NCI-H187 treated with DMSO at 0.1 percent for 48 hours (cell line): Measurements from ENCODE around the gene AIFM2.
"Not testable (repeated sequence)": the region's sequence is repeated elsewhere in the genome, so short reads cannot be mapped to it uniquely, and the experiment has no call there.

ENCODE experiments used
- DNase-seq: peaks from one replicate; lab custom pipeline; 2025; lab: John Stamatoyannopoulos, UW

AIFM2 gene

DNA sequence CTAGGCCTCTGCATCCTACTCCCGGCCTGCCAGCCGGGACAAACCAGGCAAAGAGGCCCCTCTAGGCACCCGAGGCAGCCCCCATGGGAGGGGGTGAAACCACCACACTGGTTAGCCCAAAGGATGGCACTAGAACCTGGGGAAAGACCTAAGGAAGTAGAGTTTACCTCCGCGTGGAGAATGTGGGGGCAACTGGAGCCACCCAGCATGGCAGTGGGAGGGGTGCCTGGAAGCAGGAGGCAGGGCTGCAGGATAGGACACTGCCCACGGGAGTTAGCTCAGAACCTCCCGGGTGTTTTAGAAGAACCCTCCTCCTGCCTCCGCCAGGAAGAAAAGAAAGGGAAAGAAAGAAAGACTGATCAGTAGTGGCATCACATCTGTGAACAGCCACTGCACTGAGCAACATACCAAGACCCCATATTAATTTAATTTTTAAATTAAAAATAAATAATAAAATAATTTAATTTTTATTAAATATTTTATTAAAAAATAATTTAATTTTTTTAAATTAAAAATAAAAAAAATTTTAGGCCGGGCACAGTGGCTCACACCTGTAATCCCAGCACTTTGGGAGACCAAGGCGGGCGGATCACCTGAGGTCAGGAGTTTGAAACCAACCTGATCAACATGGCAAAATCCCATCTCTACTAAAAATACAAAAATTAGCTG lies 11.2 kb downstream of the AIFM2 start:
- DNase-seq, result no peak

- no peak for DNase-seq
Observed at GRCh38 chr10:70120417-70120816, 12.2 kb downstream of the AIFM2 start.

DNA sequence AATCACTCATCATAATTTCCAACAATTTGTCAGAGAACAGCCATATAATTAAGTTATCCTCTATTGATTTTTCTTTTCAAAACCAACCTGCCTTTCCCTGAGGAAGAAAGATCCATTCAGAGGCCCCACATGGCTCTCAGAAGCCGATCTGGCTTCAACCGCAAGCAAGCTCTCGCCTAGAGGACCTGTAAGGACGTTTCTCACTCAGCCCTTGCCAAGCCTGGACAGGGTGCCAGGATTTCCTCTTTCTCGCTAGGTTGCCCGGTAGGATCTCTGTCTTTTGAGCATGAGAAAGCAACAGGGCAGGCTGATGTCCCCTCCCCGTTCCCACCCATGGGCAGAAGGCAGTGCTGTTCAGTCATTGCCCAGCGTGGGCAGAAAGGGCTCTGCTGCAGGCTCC lies 13.0 kb downstream of the AIFM2 start:
- DNase-seq, result no peak

DNA sequence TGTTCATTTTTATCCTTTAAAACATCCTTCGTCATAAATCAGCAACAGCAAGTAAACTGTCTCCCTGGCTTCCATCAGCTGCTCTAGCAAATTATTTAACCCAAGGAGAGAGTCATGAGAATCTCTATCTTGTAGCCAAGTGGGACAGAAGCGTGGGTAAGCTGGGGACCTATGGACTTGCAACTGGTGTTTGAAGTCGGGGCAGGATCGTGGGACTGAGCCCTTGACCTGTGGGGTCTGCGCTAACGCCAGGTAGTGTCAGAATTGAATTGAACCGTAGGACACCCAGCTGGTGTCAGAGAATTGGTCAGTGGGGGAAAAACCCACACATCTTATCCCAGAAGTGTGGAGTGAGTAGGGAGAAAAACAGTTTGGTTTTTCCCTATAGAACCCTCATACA lies 13.4 kb downstream of the AIFM2 start:
- no peak for DNase-seq

DNA sequence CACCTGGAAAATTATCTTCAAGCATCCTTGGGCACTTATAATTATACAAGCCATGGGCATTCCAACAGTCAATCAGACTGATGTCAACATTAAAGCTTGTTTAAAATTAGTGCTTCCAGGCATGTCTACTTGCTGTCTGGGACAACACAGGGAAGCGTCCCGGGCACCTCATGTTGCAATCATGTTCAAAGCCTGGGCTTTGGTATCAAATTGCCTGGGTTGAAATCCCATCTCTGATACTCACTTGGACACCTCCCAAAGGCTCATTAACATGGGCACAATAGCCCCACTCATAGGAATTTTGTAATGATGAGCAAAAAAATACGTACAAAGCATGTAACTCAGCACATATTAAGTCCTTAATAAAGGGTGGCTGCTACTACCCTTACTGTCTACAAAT lies 14.4 kb downstream of the AIFM2 start:
- no peak for DNase-seq

DNA sequence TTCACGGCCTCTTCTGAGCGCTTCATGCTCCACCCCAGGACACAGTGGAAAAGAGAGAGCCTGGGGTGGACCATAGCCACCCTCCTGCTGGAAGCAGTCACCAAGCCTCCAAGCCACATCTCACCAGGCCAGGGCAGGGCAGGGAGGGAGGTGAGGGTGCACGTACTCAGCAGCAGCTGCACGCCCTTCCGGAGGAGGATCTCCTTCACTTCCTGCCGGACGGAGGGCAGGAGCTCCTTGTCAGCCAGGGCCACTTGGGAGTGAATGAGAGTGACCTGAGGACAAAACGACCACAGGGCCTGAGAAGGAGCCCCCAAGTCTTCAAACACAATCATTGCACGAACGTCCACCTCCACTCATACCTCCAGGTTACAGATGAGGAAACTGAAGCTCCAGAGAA lies 15.0 kb downstream of the AIFM2 start:
- DNase-seq, result no peak

- no peak for DNase-seq
Observed at GRCh38 chr10:70115948-70116682, 16.5 kb downstream of the AIFM2 start.

DNA sequence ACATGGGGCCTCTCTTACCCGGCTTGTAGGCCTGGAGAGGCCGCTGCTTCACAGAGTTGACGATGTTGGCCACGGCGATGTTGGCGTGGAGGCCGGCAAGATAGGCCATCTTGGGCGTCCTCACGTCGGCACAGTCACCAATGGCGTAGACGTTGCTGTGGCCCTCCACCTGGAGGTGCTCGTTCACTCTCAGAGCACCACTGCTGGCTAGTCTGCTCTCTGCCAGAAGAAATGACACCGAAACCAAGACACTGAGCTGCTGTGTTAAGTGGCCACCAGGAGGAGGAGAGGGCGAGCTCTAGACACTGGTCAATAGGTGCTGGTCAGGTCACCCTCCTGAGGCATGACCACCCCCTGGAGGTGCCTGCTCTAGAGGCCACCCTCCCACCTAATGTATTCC lies 17.7 kb downstream of the AIFM2 start:
- no peak for DNase-seq

- DNase-seq, result no peak
Observed at GRCh38 chr10:70112071-70112470, 20.6 kb downstream of the AIFM2 start.

GRCh38 chr10:70111496-70111895 lies 21.1 kb downstream of the AIFM2 start:
- DNase-seq, result no peak

DNA sequence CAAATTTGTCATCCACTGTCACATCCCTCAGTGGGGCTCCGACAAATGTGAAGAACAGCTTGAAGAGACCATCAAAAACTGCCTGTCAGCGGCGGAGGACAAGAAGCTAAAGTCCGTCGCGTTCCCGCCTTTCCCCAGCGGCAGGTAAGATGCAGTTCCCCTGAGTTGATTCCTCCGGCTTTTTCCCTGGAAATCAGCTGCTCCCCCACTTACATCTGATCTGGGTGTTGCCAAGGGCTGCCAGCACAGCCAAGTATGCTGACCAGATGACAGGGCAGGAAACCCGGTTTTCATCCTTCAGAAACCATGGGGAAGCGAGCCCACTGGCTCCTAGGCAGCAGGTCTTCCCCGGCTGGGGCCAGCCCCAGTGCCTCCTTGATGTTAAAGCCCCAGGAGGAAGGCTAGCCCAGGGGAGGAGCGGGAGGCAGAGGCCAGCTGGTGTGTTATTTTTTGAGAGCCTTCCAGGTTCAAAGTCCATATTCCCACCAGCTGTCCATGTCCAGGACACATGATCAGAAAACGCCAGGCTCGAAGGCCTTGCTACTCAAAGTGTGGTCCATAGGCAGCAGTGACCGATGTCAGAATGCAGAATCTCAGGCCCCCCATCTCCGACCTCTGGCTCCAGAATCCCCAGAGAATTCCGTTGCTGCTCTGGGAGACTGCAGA lies 23.4 kb downstream of the AIFM2 start:
- DNase-seq, result no peak

GRCh38 chr10:70106958-70107791 lies 25.4 kb downstream of the AIFM2 start:
- DNase-seq, result no peak

DNA sequence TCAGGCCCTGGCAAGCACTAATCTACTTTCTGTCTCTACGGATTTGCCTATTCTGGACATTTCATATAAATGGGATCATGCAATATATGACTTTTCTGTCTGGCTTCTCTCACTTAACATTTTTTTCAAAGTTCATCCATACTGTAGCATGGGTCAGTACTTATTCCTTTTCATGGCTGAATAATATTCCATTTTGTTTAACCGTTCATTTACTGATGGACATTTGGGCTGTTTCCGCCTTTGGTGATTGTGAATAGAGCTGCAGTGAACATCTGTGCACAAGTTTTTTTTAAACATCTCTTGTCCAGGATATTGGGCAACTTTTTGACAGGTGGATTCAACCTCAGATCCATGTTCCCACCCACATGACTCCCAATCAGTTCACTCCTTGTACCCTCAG lies 31.0 kb downstream of the AIFM2 start:
- DNase-seq, result no peak

GRCh38 chr10:70101068-70101562 lies 31.5 kb downstream of the AIFM2 start:
- DNase-seq, result not testable (repeated sequence)

DNA sequence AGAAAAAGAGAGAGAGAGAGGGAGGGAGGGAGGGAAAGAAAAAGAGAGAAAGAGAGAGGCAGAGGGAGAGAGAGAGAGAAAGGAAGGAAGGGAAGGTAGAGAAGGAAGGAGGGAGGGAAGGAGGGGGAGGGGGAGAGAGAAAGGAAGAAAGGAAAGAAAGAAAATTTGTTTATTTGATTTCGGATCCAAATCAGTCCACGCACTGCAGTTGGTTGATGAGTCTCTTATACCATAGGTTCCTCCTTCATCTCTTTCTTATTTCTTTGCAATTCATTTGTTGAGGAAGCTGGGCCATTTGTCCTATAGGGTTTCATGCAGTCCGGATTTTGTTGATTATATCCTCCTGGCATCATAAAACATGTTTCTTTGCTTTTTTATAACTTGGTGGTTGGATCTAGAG lies 34.4 kb downstream of the AIFM2 start:
- DNase-seq, result no peak

- DNase-seq, result no peak
Observed at GRCh38 chr10:70097459-70097858, 35.2 kb downstream of the AIFM2 start.

- DNase-seq, result no peak
Observed at GRCh38 chr10:70096705-70097420, 35.8 kb downstream of the AIFM2 start.

GRCh38 chr10:70096016-70096704 lies 36.5 kb downstream of the AIFM2 start:
- no peak for DNase-seq

DNA sequence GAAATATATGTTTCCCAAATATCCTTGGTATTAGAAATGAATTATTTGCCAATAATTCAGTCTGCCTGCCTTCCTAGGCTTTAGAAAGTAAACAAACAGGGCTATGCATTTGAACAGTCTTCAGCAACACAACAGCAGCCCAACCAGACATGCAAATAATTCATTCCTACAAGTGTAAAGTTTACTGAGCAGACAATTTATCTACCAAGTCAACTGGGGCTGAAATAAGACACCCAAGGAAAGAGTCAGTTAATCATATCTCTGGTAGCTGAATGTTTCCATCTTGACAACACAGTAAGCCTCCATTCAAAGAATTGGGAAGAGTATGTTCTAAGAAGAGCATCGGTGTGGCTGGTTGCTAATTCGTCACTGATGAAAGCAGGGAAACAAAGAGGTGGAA lies 38.4 kb downstream of the AIFM2 start:
- no peak for DNase-seq

DNA sequence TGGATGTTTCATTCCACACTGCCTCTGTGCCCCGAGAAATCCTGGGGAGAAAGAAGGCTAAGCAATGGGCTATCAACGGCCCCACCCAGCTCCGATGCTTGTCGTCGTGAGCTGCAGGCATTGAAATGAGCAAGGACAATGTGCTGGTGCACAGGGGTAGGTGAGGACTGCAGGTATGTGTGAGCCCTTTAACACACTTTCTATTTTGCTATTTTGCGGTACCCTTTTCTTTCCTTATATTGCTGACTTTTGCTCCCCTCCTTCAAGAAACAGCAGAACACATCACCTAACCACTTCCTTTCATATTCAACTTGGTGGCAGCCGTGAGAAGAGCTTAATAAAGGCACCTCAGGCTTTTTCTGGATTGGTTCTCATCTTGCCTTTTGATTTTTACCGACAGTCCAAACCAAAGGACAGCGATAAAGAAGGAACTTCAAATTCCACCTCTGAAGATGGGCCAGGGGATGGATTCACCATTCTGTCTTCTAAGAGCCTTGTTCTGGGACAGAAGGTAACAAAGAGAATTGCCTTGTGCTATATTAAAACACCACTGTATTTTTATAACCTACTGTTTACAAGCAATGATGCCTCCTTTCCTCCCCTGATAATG lies 39.2 kb downstream of the AIFM2 start:
- DNase-seq, result no peak

- no peak for DNase-seq
Observed at GRCh38 chr10:70092389-70092718, 40.3 kb downstream of the AIFM2 start.
